Mesenchymal stem cell (in vitro differentiated cells and primary cell): ENCODE data around the gene N4BP2L1.
A peak's percentile ranks its signal among the peaks of the same experiment; 100 is the strongest.

Experiments used
- DNase-seq: peaks from one replicate; pipeline ENCODE4 v3.0.0-alpha.2; 2013
- H2AFZ ChIP-seq: one replicate; pipeline ENCODE4 v1.6.1; 2013; ENCODE audit warnings: low read depth, mild to moderate bottlenecking, control low read depth, inconsistent platforms, low read length, moderate library complexity
- H2AK5ac ChIP-seq: 2 replicates; pipeline ENCODE4 v1.6.1; 2013; ENCODE audit warnings: low read length, moderate library complexity, mild to moderate bottlenecking, inconsistent platforms; ENCODE audit not compliant: severe bottlenecking
- H2BK120ac ChIP-seq: one replicate; pipeline ENCODE4 v1.6.1; 2013; ENCODE audit warnings: low read depth, mild to moderate bottlenecking, inconsistent platforms, low read length, moderate library complexity
- H2BK12ac ChIP-seq, 2 experiments: one replicate each; pipeline ENCODE4 v1.6.1; 2013; ENCODE audit warnings: inconsistent platforms in 2 of 2, low read length in 2 of 2, mild to moderate bottlenecking in 2 of 2, moderate library complexity in 2 of 2, control low read depth in 1 of 2
- H2BK15ac ChIP-seq: one replicate; pipeline ENCODE4 v1.6.1; 2013; ENCODE audit warnings: mild to moderate bottlenecking, low read depth, inconsistent platforms; ENCODE audit not compliant: poor library complexity, severe bottlenecking
- H2BK5ac ChIP-seq: 2 replicates; pipeline ENCODE4 v1.6.1; 2013; ENCODE audit warnings: low read depth, mild to moderate bottlenecking, low read length, control low read depth, inconsistent platforms; ENCODE audit not compliant: poor library complexity, severe bottlenecking
- H3K14ac ChIP-seq, 2 experiments: one replicate each; pipeline ENCODE4 v1.6.1; 2013; ENCODE audit warnings: inconsistent platforms in 2 of 2, low read length in 2 of 2, control low read depth in 1 of 2, mild to moderate bottlenecking in 1 of 2, moderate library complexity in 1 of 2
- H3K18ac ChIP-seq, 2 experiments: one replicate each; pipeline ENCODE4 v1.6.1; 2013; ENCODE audit warnings: inconsistent platforms in 2 of 2, low read length in 2 of 2, control low read depth in 1 of 2, low read depth in 1 of 2, mild to moderate bottlenecking in 1 of 2
- H3K23ac ChIP-seq, 2 experiments: one replicate each; pipeline ENCODE4 v1.6.1; 2013; ENCODE audit warnings: inconsistent platforms in 2 of 2, low read length in 2 of 2, mild to moderate bottlenecking in 2 of 2, moderate library complexity in 2 of 2, control low read depth in 1 of 2
- H3K27ac ChIP-seq: 2 replicates; pipeline ENCODE4 v1.5.1; 2013; ENCODE audit warnings: mild to moderate bottlenecking, moderate library complexity, low read length, control low read depth, inconsistent platforms; ENCODE audit not compliant: poor library complexity, severe bottlenecking
- H3K27me3 ChIP-seq, 2 experiments: 2 replicates each; pipeline versions ENCODE4 v1.6.1 to v1.7.0; 2013; ENCODE audit warnings: low read length in 2 of 2, mild to moderate bottlenecking in 2 of 2, moderate library complexity in 2 of 2, control low read depth in 1 of 2, inconsistent platforms in 1 of 2; ENCODE audit not compliant: control insufficient read depth in 1 of 2, insufficient read depth in 1 of 2
- H3K36me3 ChIP-seq, 2 experiments: 2 replicates each; pipeline versions ENCODE4 v1.6.1 to v1.7.0; 2013; ENCODE audit warnings: low read length in 2 of 2, control low read depth in 1 of 2, inconsistent platforms in 1 of 2, low read depth in 1 of 2, mild to moderate bottlenecking in 1 of 2; ENCODE audit not compliant: insufficient read depth in 2 of 2, control insufficient read depth in 1 of 2
- H3K4ac ChIP-seq, 2 experiments: one replicate each; pipeline ENCODE4 v1.6.1; 2013; ENCODE audit warnings: inconsistent platforms in 2 of 2, low read length in 2 of 2, mild to moderate bottlenecking in 2 of 2, moderate library complexity in 2 of 2, control low read depth in 1 of 2, low read depth in 1 of 2
- H3K4me1 ChIP-seq: 2 replicates; pipeline ENCODE4 v1.6.1; 2013; ENCODE audit warnings: low read depth, low read length, control low read depth; ENCODE audit not compliant: control insufficient read depth, insufficient read depth
- H3K4me2 ChIP-seq: 2 replicates; pipeline ENCODE4 v1.6.1; 2013; ENCODE audit warnings: low read length, mild to moderate bottlenecking, inconsistent platforms; ENCODE audit not compliant: poor library complexity, severe bottlenecking
- H3K4me3 ChIP-seq, 2 experiments: 2 replicates each; pipeline versions ENCODE4 v1.5.1 to v1.7.0; 2013; ENCODE audit warnings: low read length in 2 of 2, mild to moderate bottlenecking in 2 of 2, control low read depth in 1 of 2, low read depth in 1 of 2; ENCODE audit not compliant: insufficient read depth in 1 of 2
- H3K79me1 ChIP-seq: replicated peaks from 2 replicates; pipeline ENCODE4 v1.6.1; 2013; ENCODE audit warnings: mild to moderate bottlenecking, control low read depth, low read length, inconsistent platforms; ENCODE audit not compliant: poor library complexity, severe bottlenecking
- H3K9ac ChIP-seq: 2 replicates; pipeline ENCODE4 v1.7.0; 2013; ENCODE audit warnings: mild to moderate bottlenecking, low read length, moderate library complexity
- H3K9me3 ChIP-seq: 2 replicates; pipeline ENCODE4 v1.7.0; 2013; ENCODE audit warnings: mild to moderate bottlenecking, low read length; ENCODE audit not compliant: control insufficient read depth
- H4K8ac ChIP-seq: one replicate; pipeline ENCODE4 v1.6.1; 2013; ENCODE audit warnings: inconsistent platforms, mild to moderate bottlenecking, low read length, moderate library complexity
- H4K91ac ChIP-seq: one replicate; pipeline ENCODE4 v1.6.1; 2013; ENCODE audit warnings: mild to moderate bottlenecking, low read length, inconsistent platforms
- WGBS: methylation state at CpG from one replicate; pipeline ENCODE4 v1.1.7; 2013; ENCODE audit warnings: mixed read lengths; 5-methylcytosine and 5-hydroxymethylcytosine counted together

Gene N4BP2L1

DNA sequence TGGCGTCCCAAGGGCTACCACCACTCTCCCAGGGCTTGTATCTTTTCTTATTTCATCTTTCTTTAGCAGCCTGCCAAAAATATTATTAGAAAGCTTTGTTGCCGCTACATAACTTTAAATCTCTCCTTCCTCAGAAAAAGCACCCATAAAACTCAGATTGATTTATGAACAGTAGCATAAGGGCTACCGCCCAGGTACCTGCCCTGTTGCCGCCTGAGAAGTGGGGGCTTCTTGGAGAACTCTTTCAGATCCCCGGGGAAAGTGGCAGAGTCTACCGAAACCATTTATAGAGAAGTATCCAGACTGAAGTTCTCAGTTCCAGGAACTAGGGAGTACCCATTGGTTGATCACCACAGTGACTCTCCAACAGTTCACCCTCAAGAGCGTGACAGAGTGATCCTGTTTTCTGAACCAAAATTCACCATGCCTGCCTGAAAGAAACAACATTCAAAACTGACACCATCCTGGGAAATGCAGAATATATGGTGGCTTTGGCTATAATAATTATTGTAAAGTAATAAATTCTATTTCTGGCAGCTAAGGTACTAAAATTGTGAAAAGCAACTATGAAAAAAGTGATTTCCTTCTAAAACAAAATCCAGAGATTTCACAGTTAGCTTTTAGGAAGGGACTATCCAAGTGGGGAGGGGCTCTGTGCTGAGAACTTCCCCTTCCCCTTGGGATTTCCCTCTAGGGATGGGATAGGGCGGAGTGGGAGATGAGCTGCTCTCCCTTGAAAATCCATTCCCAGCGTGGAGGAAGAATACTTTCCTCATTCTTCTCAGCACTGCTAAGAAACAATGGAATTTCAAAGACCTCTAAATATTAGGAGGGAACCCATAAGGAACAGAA lies 877 bp upstream of the N4BP2L1 start:
- Histone ChIP-seq H3K27ac (no peak overlapping the region), H3K9ac (peak overlapping the region; percentile 86), H2AFZ (no peak overlapping the region), H4K91ac (no peak overlapping the region), H3K9me3 (no peaks in the 10 kb centered on the region), H2BK12ac (no peak overlapping the region), H3K27me3 (no peaks in the 10 kb centered on the region), H4K8ac (no peak overlapping the region), H2AK5ac (no peak overlapping the region), H2BK120ac (no peak overlapping the region), H3K14ac (no peak overlapping the region), H3K4me2 (peak overlapping the region; percentile 98), H3K4ac (no peak overlapping the region), H2BK5ac (no peak overlapping the region), H3K4me3 (peak overlapping the region in 1 of 2 experiments; percentile 77), H3K18ac (no peak overlapping the region), H3K23ac (no peak overlapping the region), H3K79me1 (peaks cover 7% of the 10 kb centered on the region), H3K4me1 (peaks cover 14% of the 10 kb centered on the region), H3K36me3 (peaks cover 13 to 42% of the 10 kb centered on the region in 2 experiments), H2BK15ac (no peak overlapping the region)
- WGBS, result 92% methylated on average over 8 of the region's 9 CpGs
- DNase-seq, result no peak

DNA sequence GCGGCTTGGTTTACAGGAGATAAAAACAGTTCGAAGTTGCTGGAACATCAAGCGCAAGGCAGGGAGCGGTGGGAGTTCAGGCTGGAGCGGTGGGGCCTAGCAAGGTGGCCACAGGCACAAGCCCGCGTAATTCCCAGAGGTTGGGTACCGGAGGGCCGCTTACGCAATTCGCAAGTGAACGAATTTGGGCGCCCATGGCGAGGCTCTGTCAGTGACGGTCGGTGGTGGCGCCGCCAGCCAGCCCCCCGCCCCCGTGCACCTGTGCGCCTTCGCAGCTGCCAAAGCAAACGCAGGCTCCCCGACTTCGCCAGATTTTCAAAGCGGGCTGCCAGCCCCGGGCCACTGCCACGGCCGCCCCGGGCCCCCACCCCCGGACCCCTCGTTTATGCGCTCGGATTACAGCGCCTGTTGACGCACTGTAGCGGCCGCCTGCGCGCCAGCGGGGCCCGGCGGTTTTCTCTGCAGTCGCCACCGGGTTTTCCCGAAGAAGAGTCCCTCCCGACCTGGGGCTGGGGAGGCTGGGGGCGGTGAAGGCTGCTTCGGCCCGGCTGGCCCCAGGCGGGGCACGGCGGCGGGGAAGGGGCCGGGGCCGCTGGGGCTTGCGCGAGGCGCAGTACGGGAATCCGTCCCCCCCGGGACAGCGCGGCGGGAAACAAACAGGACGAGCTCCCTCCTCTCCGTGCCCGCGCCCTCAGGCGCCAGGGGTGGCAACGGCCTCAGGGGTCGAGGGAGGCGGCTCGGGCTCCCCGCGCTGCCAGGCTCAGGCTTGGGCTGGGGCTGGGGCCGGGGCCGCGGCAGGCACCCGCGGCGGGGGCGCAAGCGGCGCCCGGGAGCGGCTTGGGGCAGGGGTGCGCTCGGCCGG lies 709 bp downstream of the N4BP2L1 start:
- H2AK5ac ChIP-seq, result no peak overlapping the region
- peak overlapping the region; percentile 71 for H2BK120ac ChIP-seq
- peaks cover 13 to 40% of the 10 kb centered on the region in 2 experiments for H3K36me3 ChIP-seq
- 5% methylated on average over 59 of the region's 90 CpGs for WGBS
- peak overlapping the region; percentile 98 for H3K4me2 ChIP-seq
- H2BK15ac ChIP-seq, result peak overlapping the region; percentile 91
- H3K18ac ChIP-seq, result peak overlapping the region; percentile 58 to 80
- H2BK12ac ChIP-seq, result peak overlapping the region in 1 of 2 experiments; percentile 19
- H3K4ac ChIP-seq, result peak overlapping the region in 1 of 2 experiments; percentile 64
- DNase-seq, result peak; percentile 38
- H2AFZ ChIP-seq, result peak overlapping the region; percentile 51
- H2BK5ac ChIP-seq, result no peak overlapping the region
- H3K27ac ChIP-seq, result no peak overlapping the region
- peak overlapping the region; percentile 41 for H4K8ac ChIP-seq
- H3K9ac ChIP-seq, result peak overlapping the region; percentile 86
- H3K4me1 ChIP-seq, result peaks cover 14% of the 10 kb centered on the region
- H3K23ac ChIP-seq, result peak overlapping the region in 1 of 2 experiments; percentile 79
- peak overlapping the region; percentile 72 to 79 for H3K4me3 ChIP-seq
- H3K14ac ChIP-seq, result peak overlapping the region in 1 of 2 experiments; percentile 83
- no peaks in the 10 kb centered on the region for H3K27me3 ChIP-seq
- H3K79me1 ChIP-seq, result peaks cover 7% of the 10 kb centered on the region
- no peaks in the 10 kb centered on the region for H3K9me3 ChIP-seq
- no peak overlapping the region for H4K91ac ChIP-seq

DNA sequence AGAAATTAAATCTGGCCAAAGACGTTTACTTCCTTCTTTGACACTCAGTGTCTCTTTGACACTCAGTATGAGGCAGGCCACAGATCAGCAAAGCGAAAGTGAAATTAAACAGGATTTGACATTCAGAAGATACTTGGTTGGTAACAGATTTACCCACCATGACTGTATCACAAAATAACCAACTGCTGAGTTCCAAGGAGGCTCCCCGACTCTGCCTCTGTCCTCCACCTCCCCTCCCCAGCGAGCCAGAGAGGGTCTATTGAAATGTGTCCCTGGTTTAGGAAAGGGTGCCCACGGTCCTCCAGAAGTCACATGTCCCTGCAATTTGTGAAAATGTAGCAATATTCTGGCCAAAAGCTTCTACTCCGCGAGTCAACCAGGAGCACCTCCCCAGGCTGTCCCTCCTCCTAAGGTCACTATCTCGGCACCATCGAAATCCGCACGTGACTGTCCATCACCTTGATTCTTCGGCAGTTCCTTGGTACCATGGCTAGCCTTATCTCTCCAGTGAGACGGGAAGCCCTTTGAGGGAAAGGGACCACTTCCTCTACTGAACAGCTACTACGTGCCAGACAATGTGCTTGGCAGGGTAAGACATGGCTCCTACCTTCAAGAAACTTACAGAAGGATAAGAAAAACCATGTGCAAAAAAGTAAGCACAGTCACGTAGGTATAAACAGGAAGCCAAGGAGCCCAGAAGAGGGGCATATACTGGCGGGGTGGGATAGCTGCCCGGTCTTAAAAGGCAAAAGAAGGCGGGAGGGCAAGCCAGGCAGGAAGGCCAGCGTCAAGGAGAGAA lies 1.5 kb downstream of the N4BP2L1 start:
- no peak overlapping the region for H2AK5ac ChIP-seq
- H3K79me1 ChIP-seq, result peaks cover 7% of the 10 kb centered on the region
- H2BK12ac ChIP-seq, result no peak overlapping the region
- no peak overlapping the region for H2BK120ac ChIP-seq
- peak overlapping the region; percentile 74 for H4K8ac ChIP-seq
- H3K36me3 ChIP-seq, result peaks cover 10 to 33% of the 10 kb centered on the region in 2 experiments
- H3K4ac ChIP-seq, result no peak overlapping the region
- H3K27me3 ChIP-seq, result no peaks in the 10 kb centered on the region
- no peak overlapping the region for H4K91ac ChIP-seq
- peak overlapping the region; percentile 98 for H3K4me2 ChIP-seq
- peak overlapping the region in 1 of 2 experiments; percentile 83 for H3K14ac ChIP-seq
- no peaks in the 10 kb centered on the region for H3K9me3 ChIP-seq
- H2AFZ ChIP-seq, result peak overlapping the region; percentile 15
- no peak overlapping the region for H2BK5ac ChIP-seq
- peaks cover 14% of the 10 kb centered on the region for H3K4me1 ChIP-seq
- peak overlapping the region in 1 of 2 experiments; percentile 70 for H3K18ac ChIP-seq
- peak overlapping the region; percentile 72 to 79 for H3K4me3 ChIP-seq
- WGBS, result 83% methylated on average over 19 of the region's 19 CpGs
- peak; percentile 46 for DNase-seq
- no peak overlapping the region for H3K27ac ChIP-seq
- no peak overlapping the region for H3K23ac ChIP-seq
- no peak overlapping the region for H2BK15ac ChIP-seq
- peak overlapping the region; percentile 86 for H3K9ac ChIP-seq
